Measurements from ENCODE around the gene ZNF396.

The ZNF396 gene

DNA sequence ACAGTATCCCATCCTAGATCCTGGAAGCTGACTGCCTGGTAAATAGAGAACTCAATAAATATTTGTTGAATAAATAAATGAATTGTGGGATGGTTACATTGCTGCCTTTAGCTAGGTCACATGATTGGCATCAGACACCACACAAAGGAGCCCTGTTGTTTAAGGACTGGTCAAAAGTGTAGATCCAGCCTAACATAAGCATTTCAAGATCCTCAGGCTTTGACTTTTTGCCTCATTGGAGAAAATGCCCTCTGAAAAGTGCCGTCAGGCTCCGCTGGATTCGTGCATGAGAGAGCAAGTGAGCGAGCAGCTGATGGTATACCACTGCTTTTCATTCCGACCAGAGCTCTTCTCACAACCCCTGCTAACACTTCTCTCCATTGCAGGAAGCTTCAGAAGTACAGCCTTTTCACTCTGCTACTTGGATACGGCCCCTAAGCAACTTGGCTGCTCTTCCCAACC lies 31.6 kb downstream of the ZNF396 start:
- TF ChIP-seq, protein P1, sequence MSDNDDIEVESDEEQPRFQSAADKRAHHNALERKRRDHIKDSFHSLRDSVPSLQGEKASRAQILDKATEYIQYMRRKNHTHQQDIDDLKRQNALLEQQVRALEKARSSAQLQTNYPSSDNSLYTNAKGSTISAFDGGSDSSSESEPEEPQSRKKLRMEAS (IDR thresholded peaks at IDR 0.05; ENCODE audit: low read depth, low read length): no peak
- TF ChIP-seq POLR2A (IDR thresholded peaks at IDR 0.05; ENCODE audit: extremely low read depth, insufficient read length) (no peak), MYC (IDR thresholded peaks at IDR 0.05; ENCODE audit: low read depth, low read length) (no peak)
- TF ChIP-seq, protein P2, sequence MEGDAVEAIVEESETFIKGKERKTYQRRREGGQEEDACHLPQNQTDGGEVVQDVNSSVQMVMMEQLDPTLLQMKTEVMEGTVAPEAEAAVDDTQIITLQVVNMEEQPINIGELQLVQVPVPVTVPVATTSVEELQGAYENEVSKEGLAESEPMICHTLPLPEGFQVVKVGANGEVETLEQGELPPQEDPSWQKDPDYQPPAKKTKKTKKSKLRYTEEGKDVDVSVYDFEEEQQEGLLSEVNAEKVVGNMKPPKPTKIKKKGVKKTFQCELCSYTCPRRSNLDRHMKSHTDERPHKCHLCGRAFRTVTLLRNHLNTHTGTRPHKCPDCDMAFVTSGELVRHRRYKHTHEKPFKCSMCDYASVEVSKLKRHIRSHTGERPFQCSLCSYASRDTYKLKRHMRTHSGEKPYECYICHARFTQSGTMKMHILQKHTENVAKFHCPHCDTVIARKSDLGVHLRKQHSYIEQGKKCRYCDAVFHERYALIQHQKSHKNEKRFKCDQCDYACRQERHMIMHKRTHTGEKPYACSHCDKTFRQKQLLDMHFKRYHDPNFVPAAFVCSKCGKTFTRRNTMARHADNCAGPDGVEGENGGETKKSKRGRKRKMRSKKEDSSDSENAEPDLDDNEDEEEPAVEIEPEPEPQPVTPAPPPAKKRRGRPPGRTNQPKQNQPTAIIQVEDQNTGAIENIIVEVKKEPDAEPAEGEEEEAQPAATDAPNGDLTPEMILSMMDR (IDR thresholded peaks at IDR 0.05; ENCODE audit: low read depth, low read length): no peak
- no peak for DNase-seq (ENCODE audit: low read depth)
- H3K4me3 ChIP-seq (ENCODE audit: low read depth, low read length): no peak overlapping the region

DNA sequence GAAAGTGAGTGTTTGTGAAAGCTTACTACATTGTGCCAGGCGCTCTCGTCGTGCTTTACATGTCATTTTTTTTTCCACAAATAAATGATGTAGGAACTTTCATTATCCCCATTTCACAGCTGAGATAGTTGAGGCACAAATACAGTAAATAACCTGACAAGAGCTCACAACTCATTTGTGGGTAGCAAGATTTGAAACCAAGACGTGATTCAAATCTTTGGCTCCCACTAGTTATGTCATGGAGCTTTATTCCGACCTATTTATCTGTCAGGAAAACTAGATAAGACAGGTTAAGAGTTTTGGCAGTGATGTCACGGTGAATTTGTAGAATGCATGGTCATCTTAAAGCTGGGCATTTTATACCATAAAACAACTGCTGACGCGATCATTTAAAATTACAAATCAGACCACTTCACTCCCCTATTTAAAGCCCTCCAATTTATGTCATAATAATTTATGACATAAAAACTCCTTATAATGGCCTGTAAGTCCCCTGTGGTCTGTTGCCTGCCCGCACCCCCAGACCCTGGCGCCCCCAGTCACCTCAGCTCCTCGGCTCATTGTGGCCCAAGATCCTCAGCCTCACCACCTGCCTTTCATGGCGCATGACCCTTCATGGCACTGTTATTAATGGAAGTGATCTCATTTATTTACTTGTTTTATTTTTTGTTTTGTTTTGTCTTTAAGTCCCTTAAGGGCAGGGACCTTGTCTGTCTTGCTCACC lies 32.2 kb downstream of the ZNF396 start:
- H3K4me3 ChIP-seq (ENCODE audit: low read depth, low read length): peak overlapping the region; percentile 95
- DNase-seq (ENCODE audit: low read depth): no peak
- TF ChIP-seq, protein P2 (IDR thresholded peaks at IDR 0.05; ENCODE audit: low read depth, low read length): no peak
- TF ChIP-seq, protein P1 (IDR thresholded peaks at IDR 0.05; ENCODE audit: low read depth, low read length): no peak
- no peak for TF ChIP-seq MYC (IDR thresholded peaks at IDR 0.05; ENCODE audit: low read depth, low read length)
- no peak for TF ChIP-seq POLR2A (IDR thresholded peaks at IDR 0.05; ENCODE audit: extremely low read depth, insufficient read length)

DNA sequence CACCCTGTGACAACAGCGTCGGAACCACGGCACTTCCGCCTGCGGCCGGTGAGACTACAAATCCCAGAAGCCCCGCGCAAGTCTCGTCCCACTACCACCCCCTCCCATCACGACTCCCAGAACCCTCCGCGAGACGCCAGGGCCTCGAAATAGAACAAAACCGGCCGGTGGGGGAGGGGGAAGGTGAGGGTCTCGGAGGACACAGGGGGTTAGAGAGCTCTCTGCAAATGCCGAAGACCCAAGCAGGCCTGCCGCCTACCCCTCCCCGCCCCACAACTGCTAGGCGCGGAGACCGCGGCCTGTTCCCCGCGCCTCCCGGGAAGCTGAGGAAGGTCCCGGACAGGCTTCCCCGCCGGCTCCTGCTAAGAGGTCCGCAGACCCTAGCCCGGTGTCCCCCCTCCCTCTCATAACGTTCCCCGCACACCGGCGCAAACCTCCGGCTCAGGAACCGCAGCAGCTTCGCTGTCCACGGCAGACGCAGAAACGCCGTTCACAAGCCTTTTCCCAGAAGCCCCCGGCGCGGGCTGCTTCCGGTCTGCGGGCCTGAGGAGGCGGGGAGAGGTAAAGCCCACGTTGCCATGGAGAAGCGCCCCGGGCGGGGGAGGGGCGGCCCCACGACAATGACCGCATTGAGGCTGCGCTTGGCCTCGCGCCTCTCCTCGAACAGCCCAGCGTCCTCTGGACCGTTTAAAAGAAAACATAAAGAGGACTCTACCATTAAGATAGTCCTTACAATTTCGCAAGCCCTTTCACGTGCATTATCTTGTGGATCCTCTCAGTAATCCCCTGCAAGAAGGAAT lies 33.0 kb downstream of the ZNF396 start, which contains the start of gene ZNF24:
Gene ZNF24 (minus strand): TSS at position 485 of the 800 bp plus-strand sequence. CDS start 3,770 bp downstream, outside the sequence.
- H3K4me3 ChIP-seq (ENCODE audit: low read depth, low read length): peak within 1 kb of the TSS; percentile 95
- TF ChIP-seq, protein P1 (IDR thresholded peaks at IDR 0.05; ENCODE audit: low read depth, low read length): peak; percentile 39; the same call in 1 of the 2 replicates
- TF ChIP-seq MYC (IDR thresholded peaks at IDR 0.05; ENCODE audit: low read depth, low read length) (peak; percentile 41), POLR2A (IDR thresholded peaks at IDR 0.05; ENCODE audit: extremely low read depth, insufficient read length) (peak; percentile 68)
- TF ChIP-seq, protein P2 (IDR thresholded peaks at IDR 0.05; ENCODE audit: low read depth, low read length): no peak
- DNase-seq (ENCODE audit: low read depth): peak; percentile 92

DNA sequence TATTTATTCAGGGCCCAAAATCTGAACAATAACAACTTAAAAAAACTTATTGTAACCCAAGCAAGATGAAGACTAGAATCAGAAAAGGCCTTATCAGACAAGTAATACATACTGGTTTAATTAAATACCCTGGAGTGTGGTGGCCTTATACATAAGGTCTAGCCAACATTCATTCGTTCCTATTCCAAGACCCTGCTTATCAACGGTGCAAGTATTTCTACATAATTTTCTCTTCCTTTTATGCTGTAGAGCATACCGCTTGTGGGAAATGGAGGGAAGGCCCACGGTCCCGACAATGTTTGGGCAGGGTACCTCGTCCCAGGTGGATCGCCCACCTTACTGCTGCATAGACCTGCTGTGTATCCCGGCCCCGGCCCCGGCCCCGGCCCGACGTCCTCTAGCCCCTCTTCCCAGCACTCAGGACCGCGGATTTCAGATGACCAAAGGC lies 33.6 kb downstream of the ZNF396 start:
- no peak for DNase-seq (ENCODE audit: low read depth)
- peak overlapping the region; percentile 95 for H3K4me3 ChIP-seq (ENCODE audit: low read depth, low read length)
- TF ChIP-seq POLR2A (IDR thresholded peaks at IDR 0.05; ENCODE audit: extremely low read depth, insufficient read length): no peak
- TF ChIP-seq, protein P1 (IDR thresholded peaks at IDR 0.05; ENCODE audit: low read depth, low read length): no peak
- no peak for TF ChIP-seq MYC (IDR thresholded peaks at IDR 0.05; ENCODE audit: low read depth, low read length)
- TF ChIP-seq, protein P2 (IDR thresholded peaks at IDR 0.05; ENCODE audit: low read depth, low read length): no peak

DNA sequence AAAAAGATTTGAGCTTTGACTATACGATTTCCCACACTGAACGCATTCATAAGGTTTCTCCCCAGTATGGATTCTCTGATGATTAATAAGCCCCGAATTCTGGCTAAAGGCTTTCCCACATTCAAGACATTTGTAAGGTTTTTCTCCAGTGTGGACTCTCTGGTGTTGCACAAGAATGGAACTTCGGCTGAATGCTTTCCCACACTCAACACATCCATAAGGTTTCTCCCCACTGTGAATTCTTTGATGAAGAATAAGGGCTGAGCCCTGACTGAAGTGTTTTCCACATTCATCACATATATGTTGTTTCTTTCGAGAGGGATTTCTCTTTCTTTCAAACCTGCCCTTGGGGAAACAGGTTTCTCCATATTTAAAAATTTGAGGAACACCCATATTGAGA lies 39.9 kb downstream of the ZNF396 start:
- DNase-seq (ENCODE audit: low read depth): no peak
- TF ChIP-seq, protein P1 (IDR thresholded peaks at IDR 0.05; ENCODE audit: low read depth, low read length): no peak
- TF ChIP-seq MYC (IDR thresholded peaks at IDR 0.05; ENCODE audit: low read depth, low read length) (no peak), POLR2A (IDR thresholded peaks at IDR 0.05; ENCODE audit: extremely low read depth, insufficient read length) (no peak)
- TF ChIP-seq, protein P2 (IDR thresholded peaks at IDR 0.05; ENCODE audit: low read depth, low read length): no peak

More for the DNA sequence above, 39.9 kb downstream of the ZNF396 start:
- no peak overlapping the region for H3K4me3 ChIP-seq (ENCODE audit: low read depth, low read length)

Measured in NB4 (cell line).